Colonic mucosa (tissue), 4 donors: ENCODE data around the gene RNU6-7. TPM values are rescaled to one million over a fixed set of nuclear protein-coding genes. Genes with fewer than 3 reads are reported as not detected.

Experiments
- DNase-seq: peaks from one replicate; pipeline ENCODE4 v3.0.0-alpha.2; 2020
- H3K27ac ChIP-seq: fragments of 200-600 bp; one replicate; pipeline ENCODE4 v1.8.0; 2021
- H3K27me3 ChIP-seq: fragments of 200-600 bp; one replicate; pipeline ENCODE4 v1.8.0; 2021
- H3K36me3 ChIP-seq: fragments of 200-600 bp; one replicate; pipeline ENCODE4 v1.8.0; 2021
- H3K4me1 ChIP-seq: fragments of 200-600 bp; one replicate; pipeline ENCODE4 v1.8.0; 2021; ENCODE audit warnings: mild to moderate bottlenecking
- H3K4me3 ChIP-seq: fragments of 200-600 bp; one replicate; pipeline ENCODE4 v1.8.0; 2021
- H3K9ac ChIP-seq, 2 donors: one replicate each; pipeline ENCODE4 v1.7.0; 2013; ENCODE audit warnings: control low read depth in 2 of 2, low read depth in 2 of 2, low read length in 2 of 2
- H3K9me3 ChIP-seq: fragments of 200-600 bp; one replicate; pipeline ENCODE4 v1.8.0; 2021
- intact Hi-C: fragments of 100-400 bp; cut with DNase I; formaldehyde crosslinking; loops from one replicate; pipeline ENCODE4 v1.14.1; 2022
- total RNA-seq, 2 donors: library from RNA; stranded (reverse); fragmentation: NEBNext Ultra II Directional in 1 of 2; extraction: Animal tissue kit (Norgen Biotek cat#: 25700) in 1 of 2; gene quantifications; one replicate each; pipeline ENCODE4 v1.2.1, GENCODE V29; 2021
- TF ChIP-seq, protein P1 (sequence below): fragments of 200-600 bp; IDR thresholded peaks from one replicate; pipeline ENCODE4 v1.8.0; 2022; ENCODE audit warnings: antibody characterized with exemption, mild to moderate bottlenecking
- donor health status: healthy.
- donor health status: DM: no; HTN: no; CAD: no.
- donor health status: DM: no; HTN: no; CAD: no.

RNU6-7 gene
- total RNA-seq, 2 donors from 2014 or later = not detected

GRCh38 chr14:32171469-32171868 is 30.4 kb upstream of the RNU6-7 start:
- intact Hi-C loops = no loop called here
- TF ChIP-seq, protein P1, sequence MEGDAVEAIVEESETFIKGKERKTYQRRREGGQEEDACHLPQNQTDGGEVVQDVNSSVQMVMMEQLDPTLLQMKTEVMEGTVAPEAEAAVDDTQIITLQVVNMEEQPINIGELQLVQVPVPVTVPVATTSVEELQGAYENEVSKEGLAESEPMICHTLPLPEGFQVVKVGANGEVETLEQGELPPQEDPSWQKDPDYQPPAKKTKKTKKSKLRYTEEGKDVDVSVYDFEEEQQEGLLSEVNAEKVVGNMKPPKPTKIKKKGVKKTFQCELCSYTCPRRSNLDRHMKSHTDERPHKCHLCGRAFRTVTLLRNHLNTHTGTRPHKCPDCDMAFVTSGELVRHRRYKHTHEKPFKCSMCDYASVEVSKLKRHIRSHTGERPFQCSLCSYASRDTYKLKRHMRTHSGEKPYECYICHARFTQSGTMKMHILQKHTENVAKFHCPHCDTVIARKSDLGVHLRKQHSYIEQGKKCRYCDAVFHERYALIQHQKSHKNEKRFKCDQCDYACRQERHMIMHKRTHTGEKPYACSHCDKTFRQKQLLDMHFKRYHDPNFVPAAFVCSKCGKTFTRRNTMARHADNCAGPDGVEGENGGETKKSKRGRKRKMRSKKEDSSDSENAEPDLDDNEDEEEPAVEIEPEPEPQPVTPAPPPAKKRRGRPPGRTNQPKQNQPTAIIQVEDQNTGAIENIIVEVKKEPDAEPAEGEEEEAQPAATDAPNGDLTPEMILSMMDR = no peak
- H3K4me1 ChIP-seq = no peaks in the 10 kb centered on the region
- no peak for DNase-seq
- H3K9ac ChIP-seq = no peak overlapping the region
- H3K4me3 ChIP-seq = no peak overlapping the region
- no peaks in the 10 kb centered on the region for H3K9me3 ChIP-seq
- no peaks in the 10 kb centered on the region for H3K27me3 ChIP-seq
- no peaks in the 10 kb centered on the region for H3K36me3 ChIP-seq
- H3K27ac ChIP-seq = no peak overlapping the region

GRCh38 chr14:32183151-32184058 is 18.4 kb upstream of the RNU6-7 start:
- Histone ChIP-seq H3K27me3 (no peaks in the 10 kb centered on the region), H3K4me1 (no peaks in the 10 kb centered on the region), H3K9me3 (no peaks in the 10 kb centered on the region), H3K9ac (no peak overlapping the region), H3K27ac (no peak overlapping the region), H3K4me3 (no peak overlapping the region), H3K36me3 (no peaks in the 10 kb centered on the region)
- DNase-seq = no peak
- intact Hi-C loops = no loop called here
- TF ChIP-seq, protein P1 = no peak

DNA sequence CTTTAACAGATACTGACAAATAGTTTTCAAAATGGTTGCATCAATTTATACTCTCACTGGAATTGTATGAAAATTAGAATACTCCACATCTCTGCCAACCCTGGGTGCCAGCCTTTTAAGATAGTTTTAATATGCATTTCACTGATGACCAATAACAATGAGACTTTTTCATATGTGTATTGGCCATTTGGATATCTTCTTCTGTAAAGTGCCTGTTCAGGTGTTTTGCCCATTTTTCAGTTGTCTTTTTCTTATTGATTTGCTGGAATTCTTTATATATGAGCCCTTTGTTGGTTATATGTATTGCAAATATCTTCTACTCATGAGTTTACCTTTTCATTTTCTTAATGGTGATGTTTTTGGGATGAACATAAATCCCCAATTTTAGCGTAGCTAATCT is 16.7 kb upstream of the RNU6-7 start:
- Histone ChIP-seq H3K4me1 (no peaks in the 10 kb centered on the region), H3K9ac (no peak overlapping the region), H3K27ac (no peak overlapping the region), H3K9me3 (no peaks in the 10 kb centered on the region), H3K27me3 (no peaks in the 10 kb centered on the region), H3K4me3 (no peak overlapping the region), H3K36me3 (no peaks in the 10 kb centered on the region)
- TF ChIP-seq, protein P1 = no peak
- DNase-seq = no peak
- intact Hi-C loops = no loop called here

GRCh38 chr14:32186248-32186647 is 15.6 kb upstream of the RNU6-7 start:
- H3K27ac ChIP-seq = no peak overlapping the region
- intact Hi-C loops = no loop called here
- H3K9ac ChIP-seq = no peak overlapping the region
- no peak overlapping the region for H3K4me3 ChIP-seq
- H3K9me3 ChIP-seq = no peaks in the 10 kb centered on the region
- H3K4me1 ChIP-seq = no peaks in the 10 kb centered on the region
- no peaks in the 10 kb centered on the region for H3K27me3 ChIP-seq
- no peak for DNase-seq
- TF ChIP-seq, protein P1 = no peak
- no peaks in the 10 kb centered on the region for H3K36me3 ChIP-seq

DNA sequence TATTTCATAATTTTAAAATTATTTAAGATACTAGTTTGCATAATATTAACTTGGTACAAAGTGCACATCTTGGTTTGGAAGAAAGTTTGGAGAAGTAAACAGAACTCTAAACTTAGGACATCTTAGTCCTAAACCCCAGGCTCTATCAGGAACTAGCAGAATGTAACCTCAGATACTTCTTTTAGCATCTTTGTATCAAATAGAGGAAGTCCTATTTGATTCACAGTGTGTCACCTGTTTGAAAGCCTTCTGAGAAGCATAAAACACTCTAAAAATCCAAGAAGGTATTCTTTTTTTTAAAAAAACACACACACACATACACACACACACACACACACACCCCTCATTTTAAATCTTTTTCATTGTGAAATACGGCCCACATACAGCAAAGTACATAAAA is 12.0 kb upstream of the RNU6-7 start:
- Histone ChIP-seq H3K9me3 (no peaks in the 10 kb centered on the region), H3K9ac (no peak overlapping the region), H3K27me3 (no peaks in the 10 kb centered on the region), H3K36me3 (no peaks in the 10 kb centered on the region), H3K4me3 (no peak overlapping the region), H3K27ac (no peak overlapping the region), H3K4me1 (no peaks in the 10 kb centered on the region)
- intact Hi-C loops = no loop called here
- no peak for DNase-seq
- TF ChIP-seq, protein P1 = no peak
